Stimulated activated CD4-positive, alpha-beta T cell treated with anti-CD3 and anti-CD28 coated beads, Interleukin-4, amount 100 ng/mL, for 4 hours (primary cell): Measurements from ENCODE around the gene SAMD3.
"Not testable (repeated sequence)": the region's sequence is repeated elsewhere in the genome, so short reads cannot be mapped to it uniquely, and the experiment has no call there.

Source experiments
- DNase-seq, 2 experiments: peaks; one replicate each; pipeline ENCODE4 v3.0.0-alpha.2; 2020

SAMD3 gene

GRCh38 chr6:130127195-130127594 lies 95.6 kb downstream of the SAMD3 start:
- DNase-seq: no peak

DNA sequence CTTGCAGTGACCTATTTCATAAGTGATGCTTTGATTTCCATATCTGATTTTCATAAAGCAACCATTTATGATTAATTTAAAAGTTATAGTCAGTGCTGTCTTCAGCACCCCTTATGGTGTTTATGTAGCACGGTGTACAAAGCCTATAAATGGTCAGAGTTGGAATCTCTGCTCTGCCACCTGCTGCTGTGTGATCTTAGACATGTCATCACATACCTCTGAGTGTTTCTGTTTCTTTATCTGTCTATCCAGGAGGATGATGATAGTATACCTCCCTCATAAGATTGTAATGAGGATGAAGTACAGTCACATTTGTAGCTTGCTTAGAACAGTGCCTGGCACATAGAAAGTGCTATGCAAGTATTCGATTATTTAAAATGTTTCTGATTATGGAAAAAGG lies 100.5 kb downstream of the SAMD3 start:
- no peak for DNase-seq

GRCh38 chr6:130120731-130121130 lies 102.0 kb downstream of the SAMD3 start:
- DNase-seq: no peak

- no peak for DNase-seq
These were observed 103.5 kb downstream of the SAMD3 start for GRCh38 chr6:130119211-130119610.

DNA sequence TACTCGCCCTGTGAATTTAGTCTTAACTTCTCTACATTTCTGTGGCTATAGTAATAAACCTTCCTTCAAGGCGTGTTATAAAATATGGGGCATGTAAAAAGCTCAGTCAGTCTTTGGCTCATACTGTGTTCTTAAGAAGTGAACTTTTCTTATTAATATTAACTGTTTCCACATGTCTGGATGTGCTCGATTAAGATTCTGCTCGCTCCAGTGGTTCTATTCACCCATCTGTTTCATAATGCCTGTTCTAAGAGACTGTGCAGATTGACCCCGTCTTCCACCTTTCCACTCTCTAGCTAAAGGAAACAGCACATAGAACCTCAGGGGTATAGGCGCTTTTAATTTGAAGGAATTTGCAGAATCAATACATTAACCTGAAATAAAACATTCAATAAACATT lies 104.5 kb downstream of the SAMD3 start:
- no peak for DNase-seq

- DNase-seq: not testable (repeated sequence)
These were observed 105.5 kb downstream of the SAMD3 start for GRCh38 chr6:130117187-130117701.

DNA sequence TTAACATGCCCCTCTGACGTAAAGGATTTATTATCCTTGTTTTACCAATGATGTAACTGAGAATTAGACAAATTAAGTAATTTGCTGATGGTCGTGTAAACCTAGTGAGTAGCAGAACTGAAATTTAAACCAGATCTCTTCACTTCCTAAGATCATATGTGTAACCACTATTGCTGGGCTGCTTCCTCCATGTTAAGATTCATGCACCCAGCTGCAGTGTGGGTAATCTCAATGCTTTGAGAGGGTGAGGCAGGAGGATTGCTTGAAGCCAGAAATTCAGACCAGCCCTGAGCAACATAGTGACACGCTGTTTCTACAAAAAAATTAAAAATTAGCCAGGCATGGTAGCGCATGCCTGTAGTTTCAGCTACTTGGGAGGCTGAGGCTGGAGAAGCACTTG lies 106.5 kb downstream of the SAMD3 start:
- DNase-seq: no peak

DNA sequence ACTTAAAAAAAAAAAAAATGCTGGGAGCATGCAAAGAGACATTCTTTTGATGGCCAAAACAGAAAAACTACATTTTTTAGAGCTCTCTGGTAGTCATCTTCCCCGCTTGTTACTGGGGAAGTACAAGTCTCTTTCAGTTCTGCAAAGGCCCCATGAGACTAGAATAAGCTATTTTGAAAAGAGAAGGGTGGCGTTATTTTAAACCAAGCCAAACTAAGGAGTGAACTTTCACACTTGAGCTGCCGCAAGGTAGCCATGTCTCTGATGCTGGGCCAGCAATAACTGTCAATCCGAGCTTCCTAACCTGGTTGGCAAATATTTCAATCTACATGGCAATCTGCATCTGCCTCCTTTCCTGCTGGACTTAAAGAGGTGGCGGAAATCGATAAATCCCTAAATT lies 107.7 kb downstream of the SAMD3 start:
- DNase-seq: no peak

DNA sequence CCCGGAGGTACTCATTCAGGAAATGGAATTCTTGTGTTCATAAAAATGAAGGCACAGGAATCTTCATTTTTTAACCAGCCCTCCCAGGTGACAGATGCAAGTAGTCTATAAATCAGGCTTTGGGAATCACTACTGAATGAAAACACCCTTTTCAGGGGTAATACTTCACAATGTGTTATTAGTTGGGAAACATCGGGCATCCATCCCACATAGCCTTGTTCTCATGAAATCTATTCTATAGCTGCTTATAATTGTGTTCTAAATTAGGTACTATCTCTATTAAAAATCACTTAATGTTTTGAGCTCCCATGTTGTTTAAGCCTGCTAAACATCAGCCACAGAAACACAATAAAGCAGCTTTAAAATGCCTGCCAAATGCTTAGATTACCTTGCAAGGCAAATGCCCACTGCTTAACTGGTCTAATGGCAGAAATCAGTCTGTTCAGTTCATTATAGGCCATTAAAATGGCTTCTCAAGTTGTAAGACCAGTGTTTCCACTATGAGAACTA lies 109.5 kb downstream of the SAMD3 start:
- no peak for DNase-seq

GRCh38 chr6:130111031-130111430 lies 111.7 kb downstream of the SAMD3 start:
- no peak for DNase-seq

GRCh38 chr6:130107710-130108109 lies 115.0 kb downstream of the SAMD3 start:
- DNase-seq: no peak

DNA sequence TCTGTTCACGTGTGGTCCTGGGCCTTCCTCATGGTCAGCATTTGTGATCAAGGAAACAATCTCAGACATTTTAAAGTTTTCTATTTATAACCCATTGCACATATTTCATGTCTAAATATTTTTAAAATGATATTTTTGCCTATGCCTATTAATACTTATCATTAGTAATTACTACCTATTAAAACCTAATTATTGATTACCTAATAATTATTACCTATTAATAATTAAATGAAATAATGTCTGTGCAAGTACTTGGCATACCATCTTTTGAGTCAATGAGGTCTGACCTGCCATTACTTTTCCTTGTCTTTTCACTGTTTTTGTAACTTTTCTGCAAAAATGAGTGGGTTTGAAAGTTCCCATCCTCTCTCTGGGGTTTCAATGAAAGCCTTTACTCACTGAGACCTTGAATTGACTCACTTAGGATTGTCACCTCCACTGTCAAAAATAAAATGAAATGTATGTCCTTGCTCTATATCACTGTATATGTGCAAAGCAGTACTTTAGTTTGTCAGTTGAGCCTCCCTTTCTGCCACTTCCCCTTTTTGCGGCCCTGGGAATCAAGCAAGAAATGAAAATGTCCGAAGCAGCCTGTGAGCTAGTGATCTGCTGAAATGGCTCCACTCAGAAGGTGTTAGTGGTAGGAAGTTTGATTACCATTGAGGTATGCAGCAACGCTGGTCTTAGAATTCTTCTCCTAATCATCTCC lies 116.6 kb downstream of the SAMD3 start:
- no peak for DNase-seq

- no peak for DNase-seq
These were observed 123.6 kb downstream of the SAMD3 start for GRCh38 chr6:130099119-130099518.

DNA sequence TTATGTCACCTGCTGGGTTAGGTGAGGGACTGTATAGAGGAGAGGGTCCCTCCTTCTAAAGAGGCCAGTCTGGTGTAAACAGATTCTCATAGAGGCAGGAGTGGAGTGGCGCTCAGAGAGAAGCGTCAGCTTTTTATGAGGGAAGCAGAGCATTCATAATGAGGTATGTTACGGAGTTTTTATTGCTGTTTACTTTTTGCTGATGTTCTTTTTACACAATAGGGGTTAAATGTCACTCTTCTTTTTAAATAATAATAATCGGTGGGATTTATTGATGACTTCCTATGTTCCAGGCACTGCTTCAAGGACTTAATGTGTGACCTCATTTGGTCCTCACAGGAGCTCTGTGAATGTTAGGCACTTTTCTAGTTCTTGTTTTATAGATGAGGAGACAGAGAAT lies 124.4 kb downstream of the SAMD3 start:
- DNase-seq: no peak
